GM13976 (cell line): Measurements from ENCODE around the gene ITM2C.
A peak's percentile ranks its signal among the peaks of the same experiment; 100 is the strongest.

Source experiments
- DNase-seq: peaks from one replicate; pipeline ENCODE4 v3.0.0; 2012; ENCODE audit warnings: low spot score
- in situ Hi-C: fragments of 300-500 bp; cut with MboI; formaldehyde crosslinking; loops from one replicate; pipeline ENCODE4 v1.12.0; 2022; ENCODE audit warnings: low sequenced_read_pairs, mixed read lengths, inconsistent platforms; ENCODE audit not compliant: unreplicated experiment
- TF ChIP-seq, protein P1 (sequence below): IDR thresholded peaks from 2 replicates; pipeline ENCODE4 v1.5.1; 2012; ENCODE audit warnings: borderline replicate concordance, mild to moderate bottlenecking; ENCODE audit not compliant: insufficient read depth; ENCODE audit errors: extremely low read depth, missing control alignments, control extremely low read depth

ITM2C gene

DNA sequence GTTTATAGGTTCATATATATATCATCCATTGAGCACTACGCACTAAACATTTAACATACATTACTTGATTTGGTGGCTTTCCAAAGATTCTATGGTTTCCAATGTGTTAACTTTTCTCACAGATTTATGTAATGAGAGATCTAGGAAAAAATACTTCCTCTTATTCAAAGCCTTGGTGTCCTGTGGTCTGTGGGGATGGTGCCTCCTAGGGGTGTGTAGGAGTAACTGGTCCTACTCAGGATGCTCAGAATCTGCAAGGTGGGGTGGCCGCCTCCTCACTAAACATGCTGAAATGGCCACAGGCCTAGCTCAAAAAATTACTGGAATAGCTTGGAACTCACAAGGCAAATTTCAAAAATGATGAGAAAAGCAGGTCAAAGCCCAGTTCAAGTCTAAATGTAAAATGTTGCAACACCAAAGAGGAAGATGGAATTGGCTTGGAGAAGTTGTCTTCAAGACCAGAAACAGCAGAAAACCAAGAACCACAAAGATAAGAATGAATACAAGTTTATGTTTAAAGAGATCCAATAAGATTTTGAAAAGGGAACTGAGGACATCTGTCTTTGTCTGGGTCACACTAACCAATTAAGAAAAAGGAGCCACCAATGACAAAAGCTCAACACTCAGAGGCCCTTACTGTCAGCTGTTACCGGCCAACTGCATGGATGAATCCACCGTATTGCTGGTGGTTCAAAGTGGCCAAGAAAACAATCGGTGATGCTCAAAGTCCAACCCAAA, 48.8 kb downstream of the ITM2C start:
- TF ChIP-seq, protein P1, sequence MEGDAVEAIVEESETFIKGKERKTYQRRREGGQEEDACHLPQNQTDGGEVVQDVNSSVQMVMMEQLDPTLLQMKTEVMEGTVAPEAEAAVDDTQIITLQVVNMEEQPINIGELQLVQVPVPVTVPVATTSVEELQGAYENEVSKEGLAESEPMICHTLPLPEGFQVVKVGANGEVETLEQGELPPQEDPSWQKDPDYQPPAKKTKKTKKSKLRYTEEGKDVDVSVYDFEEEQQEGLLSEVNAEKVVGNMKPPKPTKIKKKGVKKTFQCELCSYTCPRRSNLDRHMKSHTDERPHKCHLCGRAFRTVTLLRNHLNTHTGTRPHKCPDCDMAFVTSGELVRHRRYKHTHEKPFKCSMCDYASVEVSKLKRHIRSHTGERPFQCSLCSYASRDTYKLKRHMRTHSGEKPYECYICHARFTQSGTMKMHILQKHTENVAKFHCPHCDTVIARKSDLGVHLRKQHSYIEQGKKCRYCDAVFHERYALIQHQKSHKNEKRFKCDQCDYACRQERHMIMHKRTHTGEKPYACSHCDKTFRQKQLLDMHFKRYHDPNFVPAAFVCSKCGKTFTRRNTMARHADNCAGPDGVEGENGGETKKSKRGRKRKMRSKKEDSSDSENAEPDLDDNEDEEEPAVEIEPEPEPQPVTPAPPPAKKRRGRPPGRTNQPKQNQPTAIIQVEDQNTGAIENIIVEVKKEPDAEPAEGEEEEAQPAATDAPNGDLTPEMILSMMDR: peak; percentile 45
- DNase-seq: peak; percentile 56
- in situ Hi-C loops: no loop called here

- TF ChIP-seq, protein P1: no peak
- DNase-seq: no peak
- in situ Hi-C loops: no loop called here
Observed at GRCh38 chr2:230914886-230915285, 50.1 kb downstream of the ITM2C start.

DNA sequence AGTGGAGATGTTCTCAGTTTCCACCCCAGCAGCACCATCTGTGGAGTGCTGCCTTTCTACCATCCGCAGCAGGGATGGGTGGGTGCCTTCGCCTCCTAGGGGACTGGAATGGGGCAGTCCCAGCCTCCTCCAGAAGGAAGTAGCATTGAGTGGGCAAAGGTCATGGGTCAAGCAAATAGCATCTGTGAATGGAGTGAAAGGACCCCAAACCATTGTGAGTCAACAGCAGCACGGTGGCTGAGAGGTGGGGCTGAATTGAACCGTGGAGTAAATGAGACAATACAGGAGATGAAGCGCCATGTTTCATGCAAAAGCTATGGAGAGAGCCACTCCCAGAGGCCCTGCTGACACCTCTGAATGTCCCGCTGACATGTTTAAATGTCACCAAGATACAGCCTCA, 50.6 kb downstream of the ITM2C start:
- no peak for DNase-seq
- TF ChIP-seq, protein P1: no peak
- in situ Hi-C loops: no loop called here

DNA sequence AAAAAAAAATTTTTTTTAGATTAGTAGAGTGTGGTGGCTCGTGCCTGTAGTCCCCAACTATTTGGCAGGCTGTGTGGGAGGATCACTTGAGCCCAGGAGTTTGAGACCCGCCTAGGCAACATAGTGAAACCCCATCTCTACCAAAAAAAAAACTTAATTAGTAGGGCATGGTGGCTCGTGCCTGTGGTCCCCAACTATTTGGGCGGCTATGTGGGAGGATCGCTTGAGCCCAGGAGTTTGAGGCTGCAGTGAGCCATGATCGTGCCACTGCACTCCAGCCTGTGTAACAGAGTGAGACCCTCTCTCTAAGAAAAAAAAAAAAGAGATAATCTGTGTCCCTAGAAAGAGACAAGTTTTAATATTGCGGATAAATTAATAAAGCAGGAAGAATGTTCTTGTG, 51.5 kb downstream of the ITM2C start:
- DNase-seq: no peak
- in situ Hi-C loops: no loop called here

DNA sequence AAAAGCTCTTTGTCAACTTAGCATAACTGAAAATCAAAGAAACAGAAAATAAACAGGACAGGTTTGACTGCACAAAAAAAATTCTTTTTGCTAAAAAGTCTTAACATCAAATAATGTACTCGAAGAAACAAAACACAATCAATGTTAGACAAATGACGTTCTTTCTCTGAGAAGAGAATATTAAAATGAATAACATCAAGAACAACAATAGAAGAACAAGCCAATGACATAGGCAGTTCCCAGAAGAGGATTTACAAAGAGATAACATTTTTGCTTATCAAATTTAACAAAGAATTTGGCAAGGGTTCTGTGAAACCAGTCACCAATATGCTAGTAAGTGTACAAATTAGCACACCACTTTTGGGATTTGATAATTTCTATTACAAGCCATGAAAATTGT, 54.5 kb downstream of the ITM2C start:
- in situ Hi-C loops: no loop called here
- DNase-seq: no peak
- TF ChIP-seq, protein P1: no peak

More for the DNA sequence above, 51.5 kb downstream of the ITM2C start:
- TF ChIP-seq, protein P1: no peak

DNA sequence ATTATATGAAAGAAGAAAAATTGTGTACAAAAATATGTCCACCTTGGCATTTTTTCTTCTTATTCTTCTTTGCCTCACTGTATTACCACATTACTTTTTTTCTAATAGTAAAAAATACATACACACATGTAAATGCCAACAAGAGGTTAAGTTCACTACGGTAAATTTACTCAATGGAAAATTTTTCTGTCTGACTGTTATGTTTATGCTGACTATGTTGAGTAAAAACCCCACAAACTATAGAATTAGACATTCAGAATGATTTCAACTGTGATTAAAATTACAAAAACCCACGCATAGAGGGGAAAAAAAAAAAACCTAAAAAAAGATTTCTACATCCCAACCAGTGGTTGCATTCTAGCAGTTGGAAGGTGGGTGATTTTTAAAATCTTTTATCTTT, 54.9 kb downstream of the ITM2C start:
- TF ChIP-seq, protein P1: no peak
- in situ Hi-C loops: no loop called here
- DNase-seq: no peak
